GM12878 (cell line): ENCODE measurements around the gene CNKSR3. TPM values are rescaled to one million over a fixed set of nuclear protein-coding genes. Genes with fewer than 3 reads are reported as not detected.

Experiments
- ATAC-seq: fragments of 200-7000 bp; cut with Tn5 transposase; 3 replicates; pipeline ENCODE4 v1.9.1; 2020; ENCODE audit warnings: mild to moderate bottlenecking, moderate library complexity
- BruUV-seq: library from RNA; stranded (reverse); fragments of 400-500 nt; replicated peaks from 2 replicates; lab custom pipeline; 2021; lab: Mats Ljungman, UMichigan
- CTCF ChIA-PET: fragments of 300-600 bp; sonication (Branson Sonifier 250); formaldehyde crosslinking; extraction: SDS; loops from one replicate; lab custom pipeline; 2021; ENCODE audit warnings: inconsistent platforms; lab: Yijun Ruan, JAX
- POLR2A ChIA-PET: fragments of 350-600 bp; formaldehyde crosslinking; extraction: SDS; loops from one replicate; lab custom pipeline; 2021; ENCODE audit warnings: inconsistent platforms; lab: Charles Lee
- RAD21 ChIA-PET: fragments of 300-600 bp; sonication (Branson Sonifier 250); formaldehyde crosslinking; loops from one replicate; lab custom pipeline; 2023; ENCODE audit warnings: antibody characterized with exemption; ENCODE audit not compliant: unreplicated experiment; lab: Charles Lee
- SMC1A ChIA-PET: fragments of 300-600 bp; sonication (Branson Sonifier 250); formaldehyde crosslinking; loops from one replicate; lab custom pipeline; 2023; ENCODE audit not compliant: unreplicated experiment, uncharacterized antibody; lab: Charles Lee
- DNase-seq: peaks from one replicate; pipeline ENCODE4 v3.0.0-alpha.2; 2011; ENCODE audit warnings: low read depth, low spot score
- FAIRE-seq: peaks from 3 replicates; lab custom pipeline; 2011; peaks lifted over from hg19 to GRCh38; lab: Jason Lieb, UNC
- H2AFZ ChIP-seq: 2 replicates; pipeline ENCODE4 v1.6.0; 2011; ENCODE audit warnings: low read depth, low read length, control low read depth; ENCODE audit not compliant: control insufficient read depth
- H3K27ac ChIP-seq: 2 replicates; pipeline ENCODE4 v1.5.1; 2011; ENCODE audit warnings: control low read depth; ENCODE audit not compliant: control insufficient read depth, insufficient read depth
- H3K27me3 ChIP-seq, 2 experiments: replicated peaks in 1 of 2; 2 replicates each; pipeline versions ENCODE4 v1.6.0 to v1.6.1; 2011; ENCODE audit warnings: low read length in 1 of 2; ENCODE audit not compliant: control insufficient read depth in 2 of 2, insufficient read depth in 2 of 2
- H3K36me3 ChIP-seq, 2 experiments: 2 replicates each; pipeline ENCODE4 v1.5.1; 2011; ENCODE audit warnings: low read length in 1 of 2; ENCODE audit not compliant: control insufficient read depth in 2 of 2, insufficient read depth in 2 of 2
- H3K4me1 ChIP-seq: 2 replicates; pipeline ENCODE4 v1.6.1; 2011; ENCODE audit warnings: mild to moderate bottlenecking, low read length, moderate library complexity, mixed read lengths; ENCODE audit not compliant: control insufficient read depth, insufficient read depth
- H3K4me2 ChIP-seq: 2 replicates; pipeline ENCODE4 v1.6.0; 2011; ENCODE audit warnings: control low read depth; ENCODE audit not compliant: control insufficient read depth, insufficient read depth
- H3K4me3 ChIP-seq: fragments of 200-600 bp; sonication (generic); 2 replicates; pipeline ENCODE4 v1.5.1; 2016
- H3K79me2 ChIP-seq: 2 replicates; pipeline ENCODE4 v1.6.0; 2011; ENCODE audit warnings: low read length; ENCODE audit not compliant: control insufficient read depth, insufficient read depth
- H3K9ac ChIP-seq: 2 replicates; pipeline ENCODE4 v1.8.0; 2011; ENCODE audit warnings: low read length, control low read depth, mixed read lengths; ENCODE audit not compliant: control insufficient read depth, insufficient read depth
- H3K9me3 ChIP-seq: replicated peaks from 3 replicates; pipeline ENCODE4 v1.5.1; 2011; ENCODE audit warnings: mild to moderate bottlenecking, low read length; ENCODE audit not compliant: control insufficient read depth, insufficient read depth
- H4K20me1 ChIP-seq: 2 replicates; pipeline ENCODE4 v1.6.0; 2011; ENCODE audit not compliant: control insufficient read depth, insufficient read depth
- CREB1 ChIP-seq: IDR thresholded peaks from 2 replicates; pipeline ENCODE4 v1.6.1; 2012; ENCODE audit warnings: low read depth, mild to moderate bottlenecking, inconsistent platforms
- EGR1 ChIP-seq, 2 experiments: IDR thresholded peaks; 1 replicate in 1 of 2; 2 replicates in 1 of 2; pipeline ENCODE4 v1.6.1; 2011 to 2012; ENCODE audit warnings: low read depth in 2 of 2, low read length in 2 of 2, borderline replicate concordance in 1 of 2, mild to moderate bottlenecking in 1 of 2, moderate library complexity in 1 of 2
- HDAC2 ChIP-seq: fragments of 200-600 bp; sonication (generic); IDR thresholded peaks from 2 replicates; pipeline ENCODE4 v1.6.1; 2017
- JUND ChIP-seq: IDR thresholded peaks from 2 replicates; pipeline ENCODE4 v1.6.1; 2012; ENCODE audit warnings: low read depth, mild to moderate bottlenecking, low read length, improper control_type of control experiment, moderate library complexity
- LARP7 ChIP-seq: fragments of 450-650 bp; IDR thresholded peaks from 2 replicates; pipeline ENCODE4 v1.6.1; 2017; ENCODE audit warnings: mild to moderate bottlenecking
- MXI1 ChIP-seq: fragments of 150-350 bp; IDR thresholded peaks from 2 replicates; pipeline ENCODE4 v1.6.1; 2011; ENCODE audit warnings: low read depth, mild to moderate bottlenecking, inconsistent platforms, low read length, improper control_type of control experiment
- POLR2AphosphoS2 ChIP-seq: IDR thresholded peaks from 2 replicates; pipeline ENCODE4 v1.6.1; 2011; ENCODE audit warnings: low read depth, mild to moderate bottlenecking, low read length, improper control_type of control experiment, moderate library complexity
- POLR2AphosphoS5 ChIP-seq: IDR thresholded peaks from 2 replicates; pipeline ENCODE4 v1.6.1; 2011; ENCODE audit warnings: mild to moderate bottlenecking, low read length, inconsistent platforms
- RB1 ChIP-seq: fragments of 450-650 bp; formaldehyde crosslinking; IDR thresholded peaks from 2 replicates; pipeline ENCODE4 v1.6.1; 2017; ENCODE audit warnings: mild to moderate bottlenecking, borderline replicate concordance
- SREBF2 ChIP-seq: IDR thresholded peaks from 2 replicates; pipeline ENCODE4 v1.6.1; 2012; ENCODE audit warnings: mild to moderate bottlenecking, low read length
- WGBS: methylation state at CpG from one replicate; pipeline ENCODE4 v1.1.6; 2016; ENCODE audit warnings: low lambda C conversion rate; ENCODE audit not compliant: insufficient replicate concordance, insufficient coverage; ENCODE audit errors: missing lambda C conversion rate; 5-methylcytosine and 5-hydroxymethylcytosine counted together
- in situ Hi-C: fragments of 300-500 bp; cut with MboI; formaldehyde crosslinking; loops from 9 replicates; pipeline ENCODE4 v1.14.3; 2018; ENCODE audit warnings: mixed read lengths
- intact Hi-C: fragments of 100-400 bp; cut with micrococcal nuclease; formaldehyde crosslinking; loops from one replicate; pipeline ENCODE4 v1.14.2; 2022; ENCODE audit not compliant: unreplicated experiment
- polyA plus RNA-seq, 11 experiments: library from polyadenylated mRNA; depleted of rRNA in 4 of 11; unstranded in 6 of 11; stranded (reverse) in 5 of 11; fragments of >200 nt; fragmentation: Nextera tagmentation in 4 of 11; fragmentation: Illumina TruSeq in 1 of 11; extraction: Ambion mirVana in 4 of 11; extraction: Trizol in 1 of 11; gene quantifications; 1 replicate in 1 of 11; 2 replicates in 10 of 11; pipeline versions ENCODE4 v1.2.1 to v1.2.3, GENCODE V29; 2011 to 2016; ENCODE audit warnings: inconsistent platforms in 2 of 11, missing spikeins in 2 of 11, low read depth in 1 of 11
- total RNA-seq, 4 experiments: library from RNA; depleted of rRNA in 3 of 4; stranded (reverse); fragments of >200 nt in 3 of 4; fragmentation: Illumina TruSeq in 1 of 4; extraction: Trizol in 1 of 4; gene quantifications; 2 replicates each; pipeline versions ENCODE4 v1.2.1 to v1.2.3, GENCODE V29; 2013 to 2021
- TF ChIP-seq, protein P1 (sequence below): fragments of 450-650 bp; IDR thresholded peaks from 2 replicates; pipeline ENCODE4 v1.6.1; 2017; ENCODE audit warnings: mild to moderate bottlenecking, moderate library complexity
- TF ChIP-seq, protein P2 (sequence below): fragments of 450-650 bp; IDR thresholded peaks from 2 replicates; pipeline ENCODE4 v1.6.1; 2018; ENCODE audit warnings: borderline replicate concordance, mild to moderate bottlenecking; ENCODE audit not compliant: partially characterized antibody
- TF ChIP-seq, protein P3 (sequence below): fragments of 450-650 bp; formaldehyde crosslinking; IDR thresholded peaks from 2 replicates; pipeline ENCODE4 v1.4.0; 2020; ENCODE audit warnings: mild to moderate bottlenecking, moderate library complexity

Gene CNKSR3
- total and polyA plus RNA-seq, 10 of the 15 experiments (the other 5 are each of a cell fraction or from before 2014, with no cell fraction given) = under 0.01 to 0.48 (median 0.12) TPM; not detected in 2

DNA sequence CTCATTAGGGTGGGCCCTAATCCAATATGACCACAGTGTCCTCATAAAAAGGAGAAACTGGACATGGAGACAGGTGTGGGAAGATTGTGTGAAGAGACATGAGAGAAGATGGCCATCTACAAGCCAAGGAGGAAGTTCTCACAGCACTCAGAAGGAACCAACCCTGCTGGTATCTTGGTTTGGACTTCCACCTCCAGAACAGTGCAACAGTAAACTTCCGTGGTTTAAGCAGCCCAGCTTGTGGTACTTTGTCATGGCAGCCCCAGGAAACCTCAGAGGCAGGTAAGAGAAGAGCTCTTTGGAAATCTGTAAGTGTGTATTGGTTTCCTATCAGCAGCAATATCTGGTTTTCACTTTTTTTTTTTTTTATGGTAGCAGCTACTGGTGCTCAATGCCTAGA lies 16.5 kb upstream of the CNKSR3 start:
- POLR2A ChIA-PET = no interaction called here
- RAD21 ChIA-PET = no interaction called here
- FAIRE-seq = no peak
- TF ChIP-seq POLR2AphosphoS2 = no peak
- TF ChIP-seq JUND = no peak
- no peak for TF ChIP-seq HDAC2
- no peak for TF ChIP-seq MXI1
- TF ChIP-seq, protein P1, sequence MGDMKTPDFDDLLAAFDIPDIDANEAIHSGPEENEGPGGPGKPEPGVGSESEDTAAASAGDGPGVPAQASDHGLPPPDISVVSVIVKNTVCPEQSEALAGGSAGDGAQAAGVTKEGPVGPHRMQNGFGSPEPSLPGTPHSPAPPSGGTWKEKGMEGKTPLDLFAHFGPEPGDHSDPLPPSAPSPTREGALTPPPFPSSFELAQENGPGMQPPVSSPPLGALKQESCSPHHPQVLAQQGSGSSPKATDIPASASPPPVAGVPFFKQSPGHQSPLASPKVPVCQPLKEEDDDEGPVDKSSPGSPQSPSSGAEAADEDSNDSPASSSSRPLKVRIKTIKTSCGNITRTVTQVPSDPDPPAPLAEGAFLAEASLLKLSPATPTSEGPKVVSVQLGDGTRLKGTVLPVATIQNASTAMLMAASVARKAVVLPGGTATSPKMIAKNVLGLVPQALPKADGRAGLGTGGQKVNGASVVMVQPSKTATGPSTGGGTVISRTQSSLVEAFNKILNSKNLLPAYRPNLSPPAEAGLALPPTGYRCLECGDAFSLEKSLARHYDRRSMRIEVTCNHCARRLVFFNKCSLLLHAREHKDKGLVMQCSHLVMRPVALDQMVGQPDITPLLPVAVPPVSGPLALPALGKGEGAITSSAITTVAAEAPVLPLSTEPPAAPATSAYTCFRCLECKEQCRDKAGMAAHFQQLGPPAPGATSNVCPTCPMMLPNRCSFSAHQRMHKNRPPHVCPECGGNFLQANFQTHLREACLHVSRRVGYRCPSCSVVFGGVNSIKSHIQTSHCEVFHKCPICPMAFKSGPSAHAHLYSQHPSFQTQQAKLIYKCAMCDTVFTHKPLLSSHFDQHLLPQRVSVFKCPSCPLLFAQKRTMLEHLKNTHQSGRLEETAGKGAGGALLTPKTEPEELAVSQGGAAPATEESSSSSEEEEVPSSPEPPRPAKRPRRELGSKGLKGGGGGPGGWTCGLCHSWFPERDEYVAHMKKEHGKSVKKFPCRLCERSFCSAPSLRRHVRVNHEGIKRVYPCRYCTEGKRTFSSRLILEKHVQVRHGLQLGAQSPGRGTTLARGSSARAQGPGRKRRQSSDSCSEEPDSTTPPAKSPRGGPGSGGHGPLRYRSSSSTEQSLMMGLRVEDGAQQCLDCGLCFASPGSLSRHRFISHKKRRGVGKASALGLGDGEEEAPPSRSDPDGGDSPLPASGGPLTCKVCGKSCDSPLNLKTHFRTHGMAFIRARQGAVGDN = no peak
- no peak for TF ChIP-seq SREBF2
- TF ChIP-seq RB1 = no peak
- TF ChIP-seq, protein P2, sequence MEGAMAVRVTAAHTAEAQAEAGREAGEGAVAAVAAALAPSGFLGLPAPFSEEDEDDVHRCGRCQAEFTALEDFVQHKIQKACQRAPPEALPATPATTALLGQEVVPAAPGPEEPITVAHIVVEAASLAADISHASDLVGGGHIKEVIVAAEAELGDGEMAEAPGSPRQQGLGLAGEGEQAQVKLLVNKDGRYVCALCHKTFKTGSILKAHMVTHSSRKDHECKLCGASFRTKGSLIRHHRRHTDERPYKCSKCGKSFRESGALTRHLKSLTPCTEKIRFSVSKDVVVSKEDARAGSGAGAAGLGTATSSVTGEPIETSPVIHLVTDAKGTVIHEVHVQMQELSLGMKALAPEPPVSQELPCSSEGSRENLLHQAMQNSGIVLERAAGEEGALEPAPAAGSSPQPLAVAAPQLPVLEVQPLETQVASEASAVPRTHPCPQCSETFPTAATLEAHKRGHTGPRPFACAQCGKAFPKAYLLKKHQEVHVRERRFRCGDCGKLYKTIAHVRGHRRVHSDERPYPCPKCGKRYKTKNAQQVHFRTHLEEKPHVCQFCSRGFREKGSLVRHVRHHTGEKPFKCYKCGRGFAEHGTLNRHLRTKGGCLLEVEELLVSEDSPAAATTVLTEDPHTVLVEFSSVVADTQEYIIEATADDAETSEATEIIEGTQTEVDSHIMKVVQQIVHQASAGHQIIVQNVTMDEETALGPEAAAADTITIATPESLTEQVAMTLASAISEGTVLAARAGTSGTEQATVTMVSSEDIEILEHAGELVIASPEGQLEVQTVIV = no peak
- TF ChIP-seq POLR2AphosphoS5 = no peak
- TF ChIP-seq, protein P3, sequence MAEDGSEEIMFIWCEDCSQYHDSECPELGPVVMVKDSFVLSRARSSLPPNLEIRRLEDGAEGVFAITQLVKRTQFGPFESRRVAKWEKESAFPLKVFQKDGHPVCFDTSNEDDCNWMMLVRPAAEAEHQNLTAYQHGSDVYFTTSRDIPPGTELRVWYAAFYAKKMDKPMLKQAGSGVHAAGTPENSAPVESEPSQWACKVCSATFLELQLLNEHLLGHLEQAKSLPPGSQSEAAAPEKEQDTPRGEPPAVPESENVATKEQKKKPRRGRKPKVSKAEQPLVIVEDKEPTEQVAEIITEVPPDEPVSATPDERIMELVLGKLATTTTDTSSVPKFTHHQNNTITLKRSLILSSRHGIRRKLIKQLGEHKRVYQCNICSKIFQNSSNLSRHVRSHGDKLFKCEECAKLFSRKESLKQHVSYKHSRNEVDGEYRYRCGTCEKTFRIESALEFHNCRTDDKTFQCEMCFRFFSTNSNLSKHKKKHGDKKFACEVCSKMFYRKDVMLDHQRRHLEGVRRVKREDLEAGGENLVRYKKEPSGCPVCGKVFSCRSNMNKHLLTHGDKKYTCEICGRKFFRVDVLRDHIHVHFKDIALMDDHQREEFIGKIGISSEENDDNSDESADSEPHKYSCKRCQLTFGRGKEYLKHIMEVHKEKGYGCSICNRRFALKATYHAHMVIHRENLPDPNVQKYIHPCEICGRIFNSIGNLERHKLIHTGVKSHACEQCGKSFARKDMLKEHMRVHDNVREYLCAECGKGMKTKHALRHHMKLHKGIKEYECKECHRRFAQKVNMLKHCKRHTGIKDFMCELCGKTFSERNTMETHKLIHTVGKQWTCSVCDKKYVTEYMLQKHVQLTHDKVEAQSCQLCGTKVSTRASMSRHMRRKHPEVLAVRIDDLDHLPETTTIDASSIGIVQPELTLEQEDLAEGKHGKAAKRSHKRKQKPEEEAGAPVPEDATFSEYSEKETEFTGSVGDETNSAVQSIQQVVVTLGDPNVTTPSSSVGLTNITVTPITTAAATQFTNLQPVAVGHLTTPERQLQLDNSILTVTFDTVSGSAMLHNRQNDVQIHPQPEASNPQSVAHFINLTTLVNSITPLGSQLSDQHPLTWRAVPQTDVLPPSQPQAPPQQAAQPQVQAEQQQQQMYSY (CRISPR knock-in tag) = no peak
- TF ChIP-seq LARP7 = no peak
- TF ChIP-seq EGR1 (IDR thresholded peaks at IDR 0.05; ENCODE audit: borderline replicate concordance in 1 of 2, low read depth in 2 of 2, low read length in 2 of 2) = no peak
- TF ChIP-seq CREB1 = no peak

More for the DNA sequence above, 16.5 kb upstream of the CNKSR3 start:
- H3K27me3 ChIP-seq = no peaks in the 10 kb centered on the region
- no peaks in the 10 kb centered on the region; the same call in 2 of the 3 replicates for H3K9me3 ChIP-seq
- BruUV-seq = no TSS peak
- no peaks in the 10 kb centered on the region for H3K79me2 ChIP-seq
- no peak overlapping the region for H2AFZ ChIP-seq
- H3K36me3 ChIP-seq = no peaks in the 10 kb centered on the region
- no peaks in the 10 kb centered on the region for H4K20me1 ChIP-seq
- in situ Hi-C loops = no loop called here
- no peak overlapping the region for H3K4me3 ChIP-seq
- no peak overlapping the region for H3K27ac ChIP-seq
- ChIA-PET SMC1A (interaction anchor here (0.6 kb wide), 2 partner anchors 26 to 382 kb away, joined by 3 to 4 read pairs; no protein-coding TSS in a partner anchor), CTCF (interaction anchor here (0.6 kb wide), 1 partner anchor 58 kb away, joined by 3 read pairs; no protein-coding TSS in a partner anchor)
- no peaks in the 10 kb centered on the region for H3K4me1 ChIP-seq
- no peak overlapping the region for H3K9ac ChIP-seq
- WGBS = 7% methylated on average over 1 of the region's 1 CpG
- no peak overlapping the region for H3K4me2 ChIP-seq
- no peak for DNase-seq
- ATAC-seq = no peak
- intact Hi-C loops = no loop called here
